ENCODE results near the gene MT1HL1.

MT1HL1 gene

GRCh38 chr1:237012788-237013383 is 8.6 kb upstream of the MT1HL1 start:
- TF ChIP-seq CTCF (IDR thresholded peaks at IDR 0.05; ENCODE audit: low read depth, low read length) (no peak), MAX (IDR thresholded peaks at IDR 0.05; ENCODE audit: low read depth, low read length) (no peak), MYC (IDR thresholded peaks at IDR 0.05; ENCODE audit: low read depth, low read length) (no peak), POLR2A (IDR thresholded peaks at IDR 0.05; ENCODE audit: extremely low read depth, insufficient read length) (no peak)

GRCh38 chr1:237012361-237012760 is 8.1 kb upstream of the MT1HL1 start:
- no peak overlapping the region for H3K4me3 ChIP-seq (ENCODE audit: low read depth, low read length)
- no peak for DNase-seq (ENCODE audit: low read depth)
- TF ChIP-seq POLR2A (IDR thresholded peaks at IDR 0.05; ENCODE audit: extremely low read depth, insufficient read length) (no peak), MYC (IDR thresholded peaks at IDR 0.05; ENCODE audit: low read depth, low read length) (no peak)

More at GRCh38 chr1:237012788-237013383, 8.6 kb upstream of the MT1HL1 start:
- no peak for DNase-seq (ENCODE audit: low read depth)
- no peak overlapping the region for H3K4me3 ChIP-seq (ENCODE audit: low read depth, low read length)

DNA sequence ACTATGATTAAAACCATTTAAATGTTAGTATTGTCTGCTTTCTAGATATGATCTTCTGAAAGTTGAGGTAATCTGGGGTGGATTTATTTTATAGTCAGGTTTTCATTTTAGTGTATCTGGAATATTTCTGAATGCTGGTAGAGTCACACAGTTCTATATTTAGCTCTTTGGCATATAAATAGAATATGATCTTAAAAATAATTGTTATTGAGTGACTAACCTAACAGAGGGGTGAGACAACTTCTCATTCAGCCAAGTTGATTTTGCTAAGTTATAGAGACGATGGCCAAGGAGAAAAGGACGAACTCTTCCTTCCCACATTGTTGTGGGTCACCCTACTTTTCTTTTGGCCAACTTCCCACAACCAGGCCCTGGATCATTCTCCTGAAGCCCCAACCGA is 7.2 kb upstream of the MT1HL1 start:
- no peak overlapping the region for H3K4me3 ChIP-seq (ENCODE audit: low read depth, low read length)
- TF ChIP-seq MAX (IDR thresholded peaks at IDR 0.05; ENCODE audit: low read depth, low read length) (no peak), MYC (IDR thresholded peaks at IDR 0.05; ENCODE audit: low read depth, low read length) (no peak), POLR2A (IDR thresholded peaks at IDR 0.05; ENCODE audit: extremely low read depth, insufficient read length) (no peak), CTCF (IDR thresholded peaks at IDR 0.05; ENCODE audit: low read depth, low read length) (no peak)
- DNase-seq (ENCODE audit: low read depth), result no peak

DNA sequence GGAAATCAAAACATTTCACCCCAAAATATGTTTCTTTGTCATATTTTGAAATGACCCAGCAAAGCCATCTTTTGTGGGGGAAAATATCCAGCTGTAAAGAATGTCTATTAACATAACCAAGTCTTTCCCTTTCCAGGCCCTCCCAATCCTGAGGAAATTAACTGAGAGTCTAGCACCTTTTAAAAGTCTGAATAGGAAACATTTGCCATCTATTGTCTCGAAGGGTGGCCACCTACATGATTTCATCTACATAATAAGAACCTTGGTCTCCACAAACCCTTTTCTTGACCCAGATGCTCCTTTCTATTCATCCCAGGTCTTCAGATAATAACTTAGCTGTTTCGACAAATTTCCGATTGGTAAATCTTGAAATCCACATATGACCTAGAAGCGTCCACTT is 5.4 kb upstream of the MT1HL1 start:
- DNase-seq (ENCODE audit: low read depth), result no peak
- H3K4me3 ChIP-seq (ENCODE audit: low read depth, low read length), result no peak overlapping the region
- TF ChIP-seq MYC (IDR thresholded peaks at IDR 0.05; ENCODE audit: low read depth, low read length) (no peak), CTCF (IDR thresholded peaks at IDR 0.05; ENCODE audit: low read depth, low read length) (no peak), MAX (IDR thresholded peaks at IDR 0.05; ENCODE audit: low read depth, low read length) (no peak), POLR2A (IDR thresholded peaks at IDR 0.05; ENCODE audit: extremely low read depth, insufficient read length) (no peak)

- no peak overlapping the region for H3K4me3 ChIP-seq (ENCODE audit: low read depth, low read length)
- no peak for DNase-seq (ENCODE audit: low read depth)
- no peak for TF ChIP-seq MYC (IDR thresholded peaks at IDR 0.05; ENCODE audit: low read depth, low read length)
- no peak for TF ChIP-seq MAX (IDR thresholded peaks at IDR 0.05; ENCODE audit: low read depth, low read length)
- no peak for TF ChIP-seq POLR2A (IDR thresholded peaks at IDR 0.05; ENCODE audit: extremely low read depth, insufficient read length)
- no peak for TF ChIP-seq CTCF (IDR thresholded peaks at IDR 0.05; ENCODE audit: low read depth, low read length)
Measured at GRCh38 chr1:237007147-237007881, 3.1 kb upstream of the MT1HL1 start.

DNA sequence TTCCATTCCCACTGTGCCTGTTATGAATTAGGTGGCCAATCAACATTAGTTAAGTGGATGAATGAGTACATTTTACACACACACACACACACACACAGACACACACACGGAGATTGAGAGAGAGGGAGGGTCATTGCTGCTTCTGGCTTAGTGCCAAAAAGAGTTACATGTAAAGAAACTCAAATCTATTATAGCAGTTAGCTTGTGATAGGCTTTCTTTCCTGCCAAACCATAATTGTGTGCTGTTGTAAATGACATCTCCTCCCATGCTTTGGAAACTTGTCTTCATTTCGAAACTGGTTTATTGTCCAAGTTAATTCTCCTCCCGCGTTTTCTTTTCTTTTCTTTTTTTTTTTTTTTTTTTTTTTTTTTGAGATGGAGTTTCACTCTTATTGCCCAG is 1.4 kb upstream of the MT1HL1 start:
- TF ChIP-seq MYC (IDR thresholded peaks at IDR 0.05; ENCODE audit: low read depth, low read length) (no peak), MAX (IDR thresholded peaks at IDR 0.05; ENCODE audit: low read depth, low read length) (no peak), POLR2A (IDR thresholded peaks at IDR 0.05; ENCODE audit: extremely low read depth, insufficient read length) (no peak), CTCF (IDR thresholded peaks at IDR 0.05; ENCODE audit: low read depth, low read length) (no peak)
- no peak overlapping the region for H3K4me3 ChIP-seq (ENCODE audit: low read depth, low read length)
- DNase-seq (ENCODE audit: low read depth), result no peak

All from NB4 (cell line).